Peyer's patch (tissue), 4 donors: ENCODE data around the gene ZNF213.

ENCODE experiments used
- CTCF ChIP-seq, 6 experiments: fragments of 450-650 bp in 4 of 6; fragments of 200-600 bp in 2 of 6; sonication (generic) in 1 of 6; IDR thresholded peaks; one replicate each; pipeline ENCODE4 v1.5.1; 2017 to 2019; ENCODE audit warnings: antibody characterized with exemption in 6 of 6, mild to moderate bottlenecking in 3 of 6, moderate library complexity in 1 of 6
- POLR2A ChIP-seq, 2 donors: fragments of 450-650 bp; IDR thresholded peaks; one replicate each; pipeline ENCODE4 v1.5.1; 2017; ENCODE audit warnings: antibody characterized with exemption in 2 of 2, mild to moderate bottlenecking in 2 of 2, moderate library complexity in 2 of 2

- no peak for TF ChIP-seq CTCF (IDR thresholded peaks at IDR 0.05)
- TF ChIP-seq POLR2A (IDR thresholded peaks at IDR 0.05) = no peak
Measured at GRCh38 chr16:3158026-3158509, 23.2 kb downstream of the ZNF213 start.
